GM11168 (cell line): ENCODE measurements around the gene SND1.

Source experiments
- in situ Hi-C: fragments of 300-500 bp; cut with MboI; formaldehyde crosslinking; loops from one replicate; pipeline ENCODE4 v1.12.0; 2022; ENCODE audit warnings: low sequenced_read_pairs; ENCODE audit not compliant: unreplicated experiment

Gene SND1

DNA sequence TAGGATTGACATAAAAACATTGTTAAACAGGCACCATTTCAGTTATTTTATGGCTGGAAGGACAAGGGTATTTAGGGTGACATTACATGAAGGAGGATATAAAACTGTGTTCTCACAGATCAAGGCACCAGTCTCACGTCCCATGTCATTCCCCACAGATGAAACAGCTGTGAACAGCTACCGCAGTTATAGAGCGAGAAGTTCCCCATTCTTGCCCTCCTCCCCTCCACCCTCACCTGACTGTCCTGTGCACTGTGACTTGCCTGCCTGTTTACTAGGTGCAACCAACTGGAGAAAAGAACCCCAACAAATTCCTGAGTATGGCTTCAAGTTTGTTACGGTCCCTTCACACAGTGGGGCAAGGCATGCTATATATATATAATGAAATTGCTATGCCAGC, 141.6 kb downstream of the SND1 start:
- in situ Hi-C loops = no loop called here

DNA sequence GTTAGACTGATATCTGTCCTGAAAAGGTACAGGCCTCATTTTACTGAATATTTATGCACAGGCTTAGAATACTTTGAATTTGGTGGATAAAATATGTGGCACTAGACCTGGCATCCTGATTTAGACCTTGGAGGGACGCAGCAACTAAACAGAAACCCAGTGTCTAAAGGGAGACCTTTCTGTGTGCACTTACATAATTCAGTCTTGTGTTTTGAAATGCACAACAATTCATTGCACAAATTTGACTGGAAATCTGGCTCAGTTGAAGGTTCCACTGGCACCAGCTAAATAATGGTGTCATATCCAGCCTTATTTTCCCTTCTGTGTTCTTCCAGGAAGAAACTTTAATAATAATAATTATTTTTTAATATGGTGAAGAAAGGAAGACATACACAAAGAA, 142.1 kb downstream of the SND1 start:
- in situ Hi-C loops = no loop called here

DNA sequence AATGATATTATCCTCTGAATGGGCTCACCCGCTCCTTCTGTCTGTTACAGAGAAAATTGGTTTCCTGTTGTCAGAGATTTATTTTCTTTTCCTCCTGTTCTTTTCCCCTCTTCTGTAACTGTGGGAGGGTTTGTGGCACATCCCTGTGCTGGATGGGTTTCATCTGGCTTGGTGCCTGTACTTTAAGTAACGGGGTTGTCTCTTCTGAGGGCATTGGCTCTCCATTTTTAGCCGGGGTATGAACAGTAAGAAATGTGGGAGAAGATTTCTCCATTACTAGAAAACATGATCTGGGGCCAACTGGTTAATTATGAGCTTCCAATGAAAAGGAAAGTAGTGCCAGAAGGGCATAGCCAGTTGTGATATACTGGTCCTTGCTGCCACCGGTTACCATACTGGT, 142.6 kb downstream of the SND1 start:
- in situ Hi-C loops = no loop called here

DNA sequence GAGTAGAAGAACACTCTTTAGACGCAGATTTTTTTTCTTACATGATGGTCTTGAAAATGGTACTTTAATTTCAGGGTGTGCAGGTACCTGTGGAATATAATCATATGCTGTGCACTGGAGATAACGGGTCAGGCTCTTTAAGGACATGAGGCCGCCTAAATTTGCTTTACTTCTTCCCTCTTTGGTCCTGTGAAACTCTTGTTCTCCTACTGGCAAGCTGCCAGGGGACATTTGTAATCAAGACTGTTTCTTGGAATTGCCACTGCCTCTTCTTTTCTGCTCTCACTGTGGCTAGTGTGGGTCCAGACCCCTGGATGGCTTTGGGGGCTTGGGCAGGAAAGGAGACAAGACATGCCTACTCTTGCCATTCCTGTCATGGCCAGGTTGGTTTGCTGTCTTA, 146.0 kb downstream of the SND1 start:
- in situ Hi-C loops = no loop called here

DNA sequence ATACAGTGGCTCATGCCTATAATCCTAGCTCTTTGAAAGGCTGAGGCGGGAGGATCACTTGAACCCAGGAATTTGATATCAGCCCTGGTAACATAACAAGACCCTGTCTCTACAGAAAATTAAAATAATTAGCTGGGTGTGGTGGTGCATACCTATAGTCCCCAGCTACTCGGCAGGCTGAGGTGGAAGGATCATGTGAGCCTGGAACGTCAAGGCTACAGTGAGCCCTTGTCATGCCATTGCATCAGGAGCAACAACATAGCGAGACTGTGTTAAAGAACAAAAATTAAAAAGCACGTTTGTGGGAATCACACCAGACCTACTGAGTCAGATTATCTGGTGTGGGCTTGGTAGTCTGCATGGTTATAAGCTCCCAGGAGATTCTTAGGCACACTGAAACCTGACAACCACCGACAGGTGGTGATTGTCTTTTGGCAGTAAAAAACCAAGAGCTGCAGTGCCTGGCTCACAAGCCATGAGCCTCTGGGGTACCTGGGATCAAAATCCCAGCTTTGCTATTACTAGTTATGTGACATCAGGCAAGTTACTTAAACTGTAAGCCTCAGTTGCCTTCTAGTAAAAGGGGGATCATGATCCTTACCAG, 146.9 kb downstream of the SND1 start:
- in situ Hi-C loops = no loop called here

DNA sequence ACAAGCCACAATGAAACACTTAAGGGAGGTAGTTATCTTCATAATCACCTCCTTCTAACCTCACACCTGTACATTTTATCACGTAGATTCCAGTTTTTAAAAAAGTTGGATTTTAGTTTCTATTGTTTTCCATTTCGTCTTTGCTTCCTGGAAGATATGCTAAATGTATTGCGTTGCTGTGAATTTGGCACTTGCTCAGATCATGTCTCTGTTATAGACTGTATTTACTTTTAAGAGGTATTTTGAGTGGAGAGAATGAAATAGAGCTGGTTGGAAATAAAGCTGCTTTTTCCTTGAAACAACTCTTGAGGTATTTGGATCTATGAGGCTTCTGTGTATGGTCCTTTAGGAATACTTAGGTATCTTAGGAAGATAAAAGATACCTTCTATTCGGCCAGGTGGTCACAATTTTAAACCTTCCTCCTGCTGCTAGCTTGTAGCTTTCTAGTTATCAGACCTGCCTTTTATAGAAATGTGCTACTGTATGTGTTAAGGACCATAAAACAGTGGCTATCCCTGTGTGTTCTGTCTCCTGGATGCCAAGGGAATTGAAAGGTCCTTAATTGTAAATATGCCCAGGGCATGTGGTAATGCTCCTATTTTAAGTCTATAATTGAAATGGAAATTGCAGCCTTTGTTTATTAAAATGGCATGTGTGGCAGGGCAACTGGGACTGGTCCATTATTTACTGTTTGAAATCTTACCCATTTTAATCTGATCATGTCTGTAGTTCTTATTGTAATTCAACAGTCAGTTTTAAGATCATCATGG, 147.7 kb downstream of the SND1 start:
- in situ Hi-C loops = no loop called here

DNA sequence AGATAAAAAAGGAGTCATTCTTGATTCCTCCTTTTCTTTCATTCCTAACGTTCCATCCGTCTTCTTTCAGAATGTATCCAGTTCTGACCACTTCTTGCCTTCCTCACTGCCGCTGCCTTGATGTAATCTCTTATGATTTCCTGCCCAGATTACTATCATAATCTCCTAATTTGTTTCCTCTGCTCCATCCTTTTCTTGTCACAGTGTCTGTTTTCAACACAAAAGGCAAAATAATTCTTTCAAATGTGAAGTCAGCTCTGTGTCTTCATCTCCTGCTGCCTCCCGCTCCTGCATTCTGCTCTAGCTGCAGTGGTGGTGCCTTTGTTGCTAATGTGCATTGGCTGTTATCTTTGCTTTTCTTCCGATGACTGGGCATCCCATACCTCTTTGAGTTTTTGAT, 150.9 kb downstream of the SND1 start:
- in situ Hi-C loops = no loop called here

DNA sequence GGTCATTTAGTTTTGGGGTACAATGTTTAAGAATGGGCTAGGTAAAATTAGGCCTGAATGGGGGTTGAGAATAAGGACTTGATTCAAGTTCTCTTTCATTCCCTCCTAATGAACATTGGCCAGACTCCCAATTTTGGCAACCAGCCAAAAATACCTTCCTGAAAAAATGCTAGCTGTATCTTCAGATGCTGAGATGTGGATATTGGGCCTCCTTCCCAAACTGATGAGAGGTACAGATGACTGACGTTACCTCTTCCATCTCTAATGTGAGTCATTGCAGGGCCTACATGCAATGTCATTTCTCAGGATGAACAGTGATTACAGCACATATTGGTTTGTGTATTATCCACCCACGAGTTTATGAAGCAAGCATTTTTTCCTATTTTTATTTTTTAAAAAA, 151.6 kb downstream of the SND1 start:
- in situ Hi-C loops = no loop called here

DNA sequence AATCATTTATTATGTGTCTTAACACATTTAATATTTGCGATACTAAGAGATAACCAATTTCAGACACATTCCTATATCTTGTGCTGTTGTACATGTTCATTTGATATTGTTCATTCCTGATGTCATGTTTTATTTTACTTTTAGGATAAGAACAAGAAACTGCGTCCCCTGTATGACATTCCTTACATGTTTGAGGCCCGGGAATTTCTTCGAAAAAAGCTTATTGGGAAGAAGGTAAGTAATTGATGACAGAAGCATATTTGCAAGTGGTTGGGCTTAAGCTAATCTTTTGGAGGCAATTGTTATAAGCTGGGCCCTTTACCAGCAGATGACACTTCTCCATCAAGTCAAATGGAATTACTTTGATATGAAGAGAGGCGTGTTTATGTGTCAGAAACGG, 155.3 kb downstream of the SND1 start:
- in situ Hi-C loops = no loop called here

DNA sequence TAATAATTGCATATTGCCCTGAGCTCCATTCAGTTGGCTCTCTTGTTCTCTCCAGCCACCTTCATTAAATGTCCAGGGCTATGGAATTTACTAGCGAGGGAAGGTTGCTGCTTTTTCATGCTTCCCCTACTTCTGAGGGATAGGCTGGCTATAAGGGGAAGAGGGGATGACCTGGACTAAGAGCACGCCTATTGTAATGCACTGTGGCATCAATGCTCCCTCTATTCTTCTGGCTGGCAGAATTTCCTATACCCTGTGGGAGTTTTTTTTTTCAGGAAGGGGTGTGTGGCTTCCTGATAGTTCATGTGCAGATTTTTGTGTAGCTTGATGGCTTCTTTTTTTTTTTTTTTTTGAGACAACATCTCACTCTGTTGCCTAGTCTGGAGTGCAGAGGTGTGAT, 155.8 kb downstream of the SND1 start:
- in situ Hi-C loops = no loop called here

DNA sequence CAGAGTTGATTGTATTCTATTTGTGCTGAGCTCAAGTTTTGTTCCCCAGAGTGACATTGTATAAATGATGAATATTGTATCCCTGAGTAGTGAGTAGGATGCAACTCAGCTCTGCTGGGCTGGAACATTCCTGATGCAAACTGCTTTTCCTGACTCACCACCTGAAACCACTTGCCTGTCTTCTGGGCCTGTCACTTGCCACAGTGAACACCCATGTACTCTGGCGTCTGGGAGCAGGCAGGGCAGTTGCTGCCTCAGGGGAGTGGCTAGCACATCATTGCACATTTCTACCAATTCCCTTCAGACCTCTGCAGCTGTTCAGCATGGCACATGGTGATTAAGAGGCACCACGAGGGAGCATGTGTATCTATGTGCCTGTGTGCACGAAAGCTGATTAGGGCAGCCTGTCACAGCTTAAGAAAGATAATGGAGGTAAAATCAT, 157.3 kb downstream of the SND1 start:
- in situ Hi-C loops = no loop called here

DNA sequence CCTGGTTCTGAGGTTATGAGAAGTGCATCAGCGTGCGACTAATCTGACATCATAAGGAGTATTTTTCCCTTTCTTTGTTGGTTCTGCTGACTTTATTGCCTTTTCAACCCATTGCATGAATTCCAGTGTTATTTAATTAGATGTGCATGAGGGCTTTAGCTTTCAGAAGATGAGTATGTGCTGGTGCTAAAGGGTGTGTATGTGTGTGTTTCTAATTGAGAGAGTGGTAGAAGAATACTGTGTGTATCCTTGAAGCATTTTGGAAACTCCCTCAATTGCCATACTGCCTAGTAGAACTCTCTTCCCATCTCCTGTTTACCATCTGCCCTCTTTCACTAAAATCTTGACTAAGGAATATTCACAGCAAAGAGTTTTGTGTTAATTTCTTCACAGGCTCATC, 158.1 kb downstream of the SND1 start:
- in situ Hi-C loops = no loop called here

DNA sequence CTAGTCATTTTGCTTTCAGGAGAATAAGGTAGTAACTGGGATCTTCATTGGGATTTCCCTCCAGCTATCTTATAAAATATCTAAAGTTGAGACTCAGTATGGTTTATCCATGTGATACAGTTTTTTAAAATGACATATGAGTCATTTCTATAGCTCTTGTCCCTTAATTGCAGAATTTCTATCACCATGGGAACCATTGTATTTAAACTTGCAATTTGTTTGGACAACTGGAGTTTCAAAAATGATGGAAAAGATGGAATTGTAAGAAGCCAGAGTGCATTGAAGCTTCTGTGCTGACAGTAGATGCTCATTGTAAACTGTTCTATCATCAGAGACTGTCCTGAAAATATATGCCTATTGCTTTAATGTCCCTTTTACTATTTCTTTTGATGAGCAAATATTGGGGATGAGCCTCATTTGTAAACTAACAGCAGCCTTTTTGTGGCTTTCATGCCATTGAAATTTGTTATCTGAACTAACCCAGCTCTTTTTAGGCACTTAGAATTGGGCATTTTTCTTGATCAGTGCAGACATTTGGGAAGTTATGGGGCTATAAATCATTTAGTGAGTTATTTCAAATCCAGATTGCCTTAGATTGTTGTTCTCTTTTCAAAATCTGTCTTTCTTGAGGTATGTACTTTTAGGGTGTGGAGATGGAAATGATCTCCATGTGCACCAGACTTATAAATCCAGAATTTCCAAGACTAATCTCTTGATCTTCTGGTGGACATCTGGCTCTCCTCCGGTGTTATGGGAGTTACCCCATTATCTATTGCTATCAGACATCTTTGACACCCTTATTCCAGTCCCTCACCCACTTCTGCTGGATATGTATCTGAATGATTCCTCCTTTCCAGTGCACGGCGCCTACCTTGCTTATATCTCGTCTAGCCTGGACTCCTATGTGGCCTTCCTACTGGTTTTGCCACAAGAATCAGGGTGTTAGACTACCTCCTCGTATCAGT, 159.0 kb downstream of the SND1 start:
- in situ Hi-C loops = no loop called here

DNA sequence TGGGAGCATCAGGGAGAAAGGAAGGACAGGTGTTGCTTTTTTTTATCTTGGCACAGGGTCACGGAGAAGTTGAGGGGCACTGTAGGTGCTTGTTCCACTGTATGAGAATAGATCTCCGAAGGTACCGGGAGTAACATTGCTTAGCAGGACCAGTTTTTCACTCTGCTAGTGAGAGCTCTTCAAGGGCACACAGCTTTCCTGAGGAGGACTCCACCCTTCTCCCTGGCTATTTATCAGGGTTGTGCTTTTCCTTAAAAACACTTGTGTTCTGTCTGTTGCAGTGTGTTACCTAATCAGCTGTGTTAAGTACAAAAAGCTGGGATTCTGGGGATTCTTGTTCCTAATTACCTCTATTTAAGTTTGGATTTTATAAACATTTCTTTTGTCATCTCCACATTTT, 160.5 kb downstream of the SND1 start:
- in situ Hi-C loops = no loop called here

DNA sequence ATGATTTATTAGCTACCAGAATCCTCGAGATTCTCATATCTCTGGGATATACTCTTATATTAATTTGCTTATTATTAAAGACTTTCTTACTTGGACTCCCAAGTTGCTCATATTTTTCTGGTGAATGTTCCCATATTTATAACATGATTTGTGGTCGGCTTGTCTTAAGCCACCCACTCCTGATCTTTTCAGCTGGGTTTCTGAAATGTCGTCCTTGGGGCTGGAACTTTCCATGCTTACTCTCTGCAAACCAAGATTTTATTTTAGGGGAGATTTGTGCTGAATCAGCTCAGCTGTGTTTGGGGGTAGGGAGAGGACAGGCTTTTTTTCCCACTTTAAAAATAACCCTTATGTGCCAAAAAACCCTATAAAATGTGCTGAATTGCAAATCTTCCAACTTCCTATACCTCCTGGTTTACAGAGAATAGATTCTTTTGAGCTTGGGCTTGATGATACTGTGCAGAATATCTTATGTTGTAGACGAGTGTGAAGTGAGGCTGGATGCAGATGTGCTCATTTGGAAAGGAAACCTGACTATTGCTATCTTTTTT, 162.1 kb downstream of the SND1 start:
- in situ Hi-C loops = no loop called here

DNA sequence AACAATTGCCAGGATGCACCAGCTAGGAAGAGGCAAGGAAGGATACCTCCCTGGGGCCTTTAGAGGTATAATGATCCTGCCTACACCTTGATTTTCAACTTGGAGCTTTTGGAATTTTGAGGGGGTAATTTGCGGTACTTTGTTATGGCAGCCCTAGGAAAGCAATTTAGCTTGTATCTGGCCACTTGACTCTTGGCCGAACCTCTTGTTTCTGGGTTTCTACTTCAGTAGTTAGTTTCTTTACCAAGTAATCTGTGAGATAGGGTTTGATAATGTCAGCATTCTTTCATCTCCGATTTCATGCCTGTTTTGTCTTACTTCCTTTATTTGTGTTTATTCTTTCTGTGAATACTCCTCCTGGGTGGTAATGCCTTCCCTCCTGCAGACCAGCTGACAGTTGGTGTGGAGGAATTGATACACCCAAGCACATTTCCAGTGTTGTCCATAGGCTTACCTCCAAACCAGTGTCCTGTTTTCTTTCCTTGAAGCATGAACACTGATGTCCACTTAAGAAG, 163.7 kb downstream of the SND1 start:
- in situ Hi-C loops = no loop called here

DNA sequence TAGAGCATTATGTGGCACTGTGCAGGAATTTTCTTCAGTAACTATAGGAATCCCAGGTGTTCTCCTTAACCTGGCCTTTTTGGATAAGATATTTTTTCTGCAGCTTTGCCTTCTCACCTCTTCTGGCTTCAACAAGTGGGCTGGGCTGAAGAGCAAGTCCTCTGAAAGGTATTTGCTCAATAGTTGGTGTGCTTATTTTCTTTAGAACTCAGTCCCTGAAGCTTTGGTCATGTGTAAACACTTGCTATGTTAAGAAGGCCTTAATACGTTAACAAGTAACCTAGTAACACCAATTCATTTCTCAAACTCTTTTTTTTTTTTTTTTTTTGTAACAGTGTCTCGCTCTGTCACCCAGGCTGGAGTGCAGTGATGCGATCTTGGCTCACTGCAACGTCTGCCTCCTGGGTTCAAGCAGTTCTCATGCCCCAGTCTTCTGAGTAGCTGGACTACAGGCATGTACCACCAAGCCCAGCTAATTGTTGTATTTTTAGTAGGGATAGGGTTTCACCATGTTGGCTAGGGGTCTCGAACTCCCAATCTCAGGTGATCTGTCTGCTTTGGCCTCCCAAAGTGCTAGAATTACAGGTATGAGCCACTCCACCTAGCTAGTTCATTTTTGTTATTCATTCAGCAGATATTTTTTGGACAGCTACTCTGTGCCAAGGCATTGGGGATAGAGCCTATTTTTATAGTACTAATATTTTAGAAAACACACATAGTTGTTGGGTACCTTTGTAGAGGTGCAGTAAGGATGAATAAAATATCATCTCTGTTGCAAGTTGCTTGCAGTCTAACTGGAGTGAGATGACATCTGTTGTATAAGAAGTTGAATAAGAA, 164.6 kb downstream of the SND1 start:
- in situ Hi-C loops = no loop called here

DNA sequence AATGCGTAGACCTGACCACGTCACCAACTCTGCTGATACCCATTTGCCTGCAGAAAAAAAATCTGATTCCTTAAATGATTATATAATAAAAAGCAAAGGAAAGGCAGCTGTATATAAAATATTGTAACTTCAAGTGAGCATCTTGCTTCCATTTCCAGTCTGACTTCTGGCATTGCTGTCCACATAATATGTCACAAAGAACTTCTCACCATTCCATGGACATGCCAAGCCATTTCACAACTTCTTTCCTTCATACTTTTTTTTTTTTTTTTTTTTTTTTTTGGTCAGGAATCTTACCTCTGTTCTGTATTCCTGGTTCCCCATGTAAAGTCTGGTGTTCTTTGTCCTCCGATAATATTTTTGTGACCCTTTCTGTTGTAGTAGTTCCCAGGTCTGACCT, 165.5 kb downstream of the SND1 start:
- in situ Hi-C loops = no loop called here

DNA sequence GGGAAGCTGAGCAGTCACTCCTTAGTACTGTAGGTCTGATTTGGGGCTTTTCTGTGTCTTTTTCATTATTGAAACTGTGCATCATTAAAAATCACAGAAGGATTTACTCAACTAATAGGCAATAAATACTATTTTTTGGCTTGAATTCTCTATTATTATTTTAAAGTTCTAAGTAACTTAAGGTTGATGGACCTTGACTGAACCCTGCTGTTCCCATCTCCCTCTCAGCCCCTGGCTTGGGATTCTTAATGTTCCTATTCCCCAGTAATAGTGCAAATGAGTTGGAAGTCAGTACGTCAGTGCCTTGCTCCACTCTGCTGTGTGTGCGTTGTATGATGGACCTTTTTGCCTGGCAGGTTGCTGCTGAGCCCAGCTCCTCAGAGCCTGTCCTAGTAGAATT, 166.3 kb downstream of the SND1 start:
- in situ Hi-C loops = no loop called here
